Astrocyte of the cerebellum (primary cell): ENCODE measurements around the gene ZNFX1.
A peak's percentile ranks its signal among the peaks of the same experiment; 100 is the strongest.

Source experiments
- DNase-seq: peaks from one replicate; pipeline ENCODE4 v3.0.0-alpha.2; 2011; ENCODE audit warnings: low read depth
- H3K4me3 ChIP-seq: 2 replicates; pipeline ENCODE4 v1.5.1; 2011; ENCODE audit warnings: mild to moderate bottlenecking, low read depth, low read length, moderate library complexity
- in situ Hi-C: cut with HindIII; loops from 2 replicates; pipeline ENCODE4 v1.10.0; 2017; ENCODE audit warnings: low sequenced_read_pairs
- TF ChIP-seq, protein P1 (sequence below): IDR thresholded peaks from 2 replicates; pipeline ENCODE4 v1.5.1; 2012; ENCODE audit warnings: low read length, low read depth, moderate library complexity, mild to moderate bottlenecking; ENCODE audit errors: missing control alignments

ZNFX1 gene

DNA sequence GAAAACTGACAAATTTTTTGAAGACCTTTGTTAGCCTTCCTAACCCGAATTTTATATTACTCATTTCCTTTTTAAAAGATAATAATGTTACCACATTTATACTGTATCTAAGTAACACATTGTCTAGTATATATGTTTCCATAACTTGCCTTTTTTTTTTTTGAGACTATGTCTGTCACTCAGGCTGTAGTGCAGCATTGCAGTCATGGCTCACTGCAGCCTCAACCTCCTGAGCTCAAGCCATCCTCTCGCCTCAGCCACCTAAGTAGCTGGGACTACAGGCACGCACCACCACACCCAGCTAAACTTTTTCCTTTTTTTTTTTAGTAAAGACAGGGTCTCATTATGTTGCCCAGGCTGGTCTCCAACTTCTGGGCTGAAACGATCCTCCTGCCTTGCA, 18.6 kb downstream of the ZNFX1 start:
- TF ChIP-seq, protein P1, sequence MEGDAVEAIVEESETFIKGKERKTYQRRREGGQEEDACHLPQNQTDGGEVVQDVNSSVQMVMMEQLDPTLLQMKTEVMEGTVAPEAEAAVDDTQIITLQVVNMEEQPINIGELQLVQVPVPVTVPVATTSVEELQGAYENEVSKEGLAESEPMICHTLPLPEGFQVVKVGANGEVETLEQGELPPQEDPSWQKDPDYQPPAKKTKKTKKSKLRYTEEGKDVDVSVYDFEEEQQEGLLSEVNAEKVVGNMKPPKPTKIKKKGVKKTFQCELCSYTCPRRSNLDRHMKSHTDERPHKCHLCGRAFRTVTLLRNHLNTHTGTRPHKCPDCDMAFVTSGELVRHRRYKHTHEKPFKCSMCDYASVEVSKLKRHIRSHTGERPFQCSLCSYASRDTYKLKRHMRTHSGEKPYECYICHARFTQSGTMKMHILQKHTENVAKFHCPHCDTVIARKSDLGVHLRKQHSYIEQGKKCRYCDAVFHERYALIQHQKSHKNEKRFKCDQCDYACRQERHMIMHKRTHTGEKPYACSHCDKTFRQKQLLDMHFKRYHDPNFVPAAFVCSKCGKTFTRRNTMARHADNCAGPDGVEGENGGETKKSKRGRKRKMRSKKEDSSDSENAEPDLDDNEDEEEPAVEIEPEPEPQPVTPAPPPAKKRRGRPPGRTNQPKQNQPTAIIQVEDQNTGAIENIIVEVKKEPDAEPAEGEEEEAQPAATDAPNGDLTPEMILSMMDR: no peak
- DNase-seq: no peak
- in situ Hi-C loops: no loop called here

GRCh38 chr20:49256261-49256660, 21.6 kb downstream of the ZNFX1 start:
- in situ Hi-C loops: no loop called here
- no peak for DNase-seq

More for the DNA sequence above, 18.6 kb downstream of the ZNFX1 start:
- no peak overlapping the region for H3K4me3 ChIP-seq

DNA sequence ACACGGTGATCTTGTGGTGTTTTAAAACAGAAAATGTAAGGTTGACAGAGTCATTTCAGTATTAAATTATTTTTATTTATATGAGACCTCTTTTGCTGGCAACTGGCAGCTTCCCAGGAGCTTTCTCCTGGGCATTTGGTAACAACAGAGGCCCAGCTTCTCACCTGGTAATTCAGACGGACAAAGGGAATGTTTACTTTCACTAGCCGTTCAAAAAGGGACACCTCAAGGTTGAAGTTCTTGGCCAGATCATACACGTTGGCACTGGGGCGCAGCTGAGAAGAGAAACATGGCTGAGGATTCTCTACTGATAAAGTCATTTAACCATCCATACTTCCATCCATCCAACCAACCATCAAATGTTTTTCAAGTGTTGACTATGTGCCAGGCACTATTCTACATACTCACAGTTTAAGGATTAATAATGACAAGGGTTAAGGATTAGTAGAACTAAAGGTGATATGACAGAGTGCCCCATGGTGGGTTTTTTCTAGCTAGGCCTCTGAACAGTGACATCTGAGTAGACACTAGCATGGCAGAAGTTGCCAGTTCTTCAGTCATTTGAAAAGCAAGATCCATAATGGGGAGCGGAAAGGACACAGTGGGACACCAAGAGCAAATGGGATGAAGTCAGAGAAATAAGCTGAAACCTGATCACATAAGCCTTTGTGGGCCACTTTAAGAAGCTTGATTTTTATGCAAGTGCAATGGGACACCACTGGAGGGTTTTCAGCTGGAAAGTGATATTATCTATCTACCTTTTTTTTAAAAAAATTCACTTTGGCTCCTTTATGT, 25.1 kb downstream of the ZNFX1 start:
- DNase-seq: no peak
- TF ChIP-seq, protein P1: no peak
- in situ Hi-C loops: loop anchor here (5.0 kb wide), 1 partner anchor 70 kb away; no protein-coding TSS in a partner anchor
- no peak overlapping the region for H3K4me3 ChIP-seq

More at GRCh38 chr20:49256261-49256660, 21.6 kb downstream of the ZNFX1 start:
- H3K4me3 ChIP-seq: no peak overlapping the region
- TF ChIP-seq, protein P1: no peak

DNA sequence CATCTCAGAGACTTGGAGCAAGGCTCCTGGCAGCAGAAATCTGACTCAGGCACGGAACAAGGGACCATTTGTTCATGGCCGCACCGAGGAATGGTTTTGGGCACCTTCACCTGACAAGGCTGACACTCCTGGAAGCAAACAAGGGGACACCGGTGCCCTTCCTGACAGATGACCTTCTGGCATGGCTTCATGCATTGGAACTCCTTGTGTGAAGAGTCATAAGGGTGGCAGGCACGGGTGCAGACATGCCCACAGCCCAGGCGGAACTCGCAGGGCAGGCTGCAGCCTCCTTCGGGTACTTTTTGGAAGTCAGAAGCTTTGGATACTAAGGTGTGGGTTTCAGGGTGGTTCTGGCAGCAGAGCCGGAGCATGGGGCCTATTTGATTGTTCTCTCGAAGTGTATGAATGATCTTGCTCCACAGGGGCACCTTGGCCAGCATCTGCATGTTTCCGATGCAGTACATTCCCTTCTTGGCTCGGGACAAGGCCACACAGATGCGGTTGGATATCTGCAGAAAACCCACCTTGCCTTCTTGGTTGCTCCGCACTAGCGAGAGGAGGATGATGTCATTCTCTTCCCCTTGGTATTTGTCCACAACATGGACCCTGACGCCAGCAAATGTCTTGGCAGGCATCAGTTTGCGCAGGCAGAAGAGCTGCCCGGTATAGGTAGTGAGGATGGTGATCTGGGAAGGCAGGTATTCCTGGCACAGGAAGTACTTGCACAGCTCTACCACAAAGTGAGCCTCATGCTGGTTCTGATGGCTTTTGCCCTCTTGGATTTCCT, 28.8 kb downstream of the ZNFX1 start:
- DNase-seq: peak; percentile 34
- no peak overlapping the region for H3K4me3 ChIP-seq
- in situ Hi-C loops: no loop called here
- TF ChIP-seq, protein P1: no peak

- H3K4me3 ChIP-seq: no peak overlapping the region
- in situ Hi-C loops: no loop called here
- TF ChIP-seq, protein P1: no peak
- no peak for DNase-seq
These were observed 29.6 kb downstream of the ZNFX1 start for GRCh38 chr20:49248301-49248700.

DNA sequence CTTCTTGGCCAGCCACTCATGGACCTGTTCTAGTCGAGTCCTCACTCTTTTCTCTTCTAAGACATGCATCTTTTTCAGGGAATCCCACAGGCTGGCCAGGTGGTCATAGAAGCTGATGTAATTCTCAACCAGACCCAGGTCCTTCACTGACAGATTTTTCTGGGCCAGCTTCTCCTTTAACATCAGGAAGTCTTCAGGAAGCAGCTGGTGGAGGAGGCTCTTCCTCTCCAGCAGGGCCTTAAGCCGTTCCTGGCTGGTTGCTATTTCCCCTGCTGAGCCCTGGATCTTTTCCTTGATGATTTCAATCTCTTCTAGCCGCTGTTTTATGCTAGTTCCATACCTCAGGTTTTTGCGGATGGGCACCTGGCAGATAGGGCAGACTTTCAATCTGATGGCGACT, 30.1 kb downstream of the ZNFX1 start:
- in situ Hi-C loops: no loop called here
- no peak overlapping the region for H3K4me3 ChIP-seq
- TF ChIP-seq, protein P1: no peak
- no peak for DNase-seq
